ACHN (cell line): ENCODE measurements around the gene CBX4.

Source experiments
- DNase-seq: peaks from one replicate; pipeline ENCODE4 v3.0.0-alpha.2; 2015
- in situ Hi-C: cut with HindIII; loops from 2 replicates; pipeline ENCODE4 v1.10.0; 2017; ENCODE audit warnings: low sequenced_read_pairs, low pct_ligation_motif_present, low pct_unique_long_range_greater_than_20kb

The CBX4 gene

DNA sequence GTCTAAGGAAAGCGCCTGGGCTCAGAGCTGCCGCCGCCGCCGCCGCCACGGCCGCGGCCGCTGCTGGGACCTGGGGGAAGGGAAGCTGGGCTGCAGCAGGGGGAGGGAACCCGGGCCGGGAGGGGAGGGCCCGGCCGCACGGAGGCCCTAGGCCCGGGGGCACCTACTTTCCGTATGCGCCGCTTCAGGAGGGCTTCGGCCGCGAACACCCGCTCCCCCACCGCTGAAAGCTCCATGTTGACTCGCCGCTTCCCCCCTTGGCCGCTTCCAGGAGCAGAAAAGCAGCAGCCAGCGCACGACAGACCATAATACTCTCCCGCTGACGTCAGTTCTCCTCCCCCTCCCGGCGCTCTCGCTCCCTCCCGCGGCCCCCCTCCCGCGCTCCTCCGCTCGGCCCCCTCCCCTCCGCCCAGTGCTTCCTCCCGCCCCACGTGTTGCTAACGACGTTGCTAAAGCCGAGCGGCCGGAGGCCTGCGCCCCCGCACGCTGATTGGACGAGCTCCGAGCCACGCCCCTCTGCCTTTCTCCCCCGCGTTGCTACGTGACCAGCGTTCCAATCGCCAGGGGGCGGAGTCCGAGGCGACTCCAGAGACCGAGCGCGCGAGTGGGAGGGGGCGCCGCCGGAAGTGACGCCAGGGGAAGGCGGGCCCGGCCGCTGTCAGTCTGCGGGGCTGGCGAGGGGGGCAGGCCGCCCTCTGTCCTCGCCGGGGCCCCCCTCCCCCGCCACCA lies 42.3 kb downstream of the CBX4 start, which contains the start of gene CBX8:
CBX8 (minus strand) TSS at position 315 of the 729 bp plus-strand sequence; CDS start at position 236, 79 bp downstream.
- DNase-seq: peak; percentile 100
- in situ Hi-C loops: no loop called here

DNA sequence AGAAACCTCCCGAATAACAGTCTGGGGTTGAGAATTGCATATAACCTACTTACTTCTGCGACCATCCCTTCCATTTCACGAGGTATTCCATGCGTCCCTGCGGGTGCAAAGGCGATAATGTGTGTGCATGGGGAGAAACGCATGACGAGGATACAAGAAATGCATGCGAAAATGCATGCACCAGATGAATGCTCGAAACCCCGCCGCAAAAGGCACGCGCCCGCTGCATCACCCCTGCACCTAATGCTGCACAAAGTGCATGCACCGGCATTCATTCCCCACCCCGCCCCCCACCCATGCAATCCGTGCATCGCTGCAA lies 42.8 kb downstream of the CBX4 start:
- in situ Hi-C loops: no loop called here
- DNase-seq: no peak

DNA sequence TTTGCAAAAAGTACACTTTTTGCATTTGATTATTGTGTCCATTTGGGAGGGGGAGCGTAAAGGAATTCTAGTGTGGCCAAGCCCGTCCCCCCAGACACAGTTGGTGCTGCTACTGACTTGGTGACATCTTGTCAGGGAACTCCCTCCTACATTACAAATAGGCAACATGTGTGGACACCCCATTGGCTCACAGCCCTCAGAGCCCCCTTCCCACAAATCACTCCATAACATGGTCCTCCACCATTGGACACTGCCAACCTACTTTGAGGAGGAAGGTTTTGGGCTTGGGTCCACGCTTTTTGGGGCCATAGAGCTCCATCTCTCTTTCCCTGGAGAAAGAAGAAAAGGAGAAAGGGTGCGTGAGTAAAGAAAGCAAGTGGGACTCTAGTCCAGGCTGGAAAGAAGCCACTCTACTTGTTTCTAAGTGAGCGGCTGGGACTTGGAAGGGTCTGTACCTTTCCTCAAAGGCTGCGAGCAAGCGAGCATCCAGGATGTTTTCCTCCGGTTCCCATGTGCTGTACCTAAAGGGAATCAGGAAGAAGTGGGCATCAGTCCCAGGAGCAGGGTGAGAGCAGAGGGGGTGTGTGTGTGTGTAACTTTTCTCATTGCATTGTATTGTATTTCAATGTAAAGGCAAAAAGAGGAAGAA lies 43.3 kb downstream of the CBX4 start:
- in situ Hi-C loops: no loop called here
- no peak for DNase-seq

DNA sequence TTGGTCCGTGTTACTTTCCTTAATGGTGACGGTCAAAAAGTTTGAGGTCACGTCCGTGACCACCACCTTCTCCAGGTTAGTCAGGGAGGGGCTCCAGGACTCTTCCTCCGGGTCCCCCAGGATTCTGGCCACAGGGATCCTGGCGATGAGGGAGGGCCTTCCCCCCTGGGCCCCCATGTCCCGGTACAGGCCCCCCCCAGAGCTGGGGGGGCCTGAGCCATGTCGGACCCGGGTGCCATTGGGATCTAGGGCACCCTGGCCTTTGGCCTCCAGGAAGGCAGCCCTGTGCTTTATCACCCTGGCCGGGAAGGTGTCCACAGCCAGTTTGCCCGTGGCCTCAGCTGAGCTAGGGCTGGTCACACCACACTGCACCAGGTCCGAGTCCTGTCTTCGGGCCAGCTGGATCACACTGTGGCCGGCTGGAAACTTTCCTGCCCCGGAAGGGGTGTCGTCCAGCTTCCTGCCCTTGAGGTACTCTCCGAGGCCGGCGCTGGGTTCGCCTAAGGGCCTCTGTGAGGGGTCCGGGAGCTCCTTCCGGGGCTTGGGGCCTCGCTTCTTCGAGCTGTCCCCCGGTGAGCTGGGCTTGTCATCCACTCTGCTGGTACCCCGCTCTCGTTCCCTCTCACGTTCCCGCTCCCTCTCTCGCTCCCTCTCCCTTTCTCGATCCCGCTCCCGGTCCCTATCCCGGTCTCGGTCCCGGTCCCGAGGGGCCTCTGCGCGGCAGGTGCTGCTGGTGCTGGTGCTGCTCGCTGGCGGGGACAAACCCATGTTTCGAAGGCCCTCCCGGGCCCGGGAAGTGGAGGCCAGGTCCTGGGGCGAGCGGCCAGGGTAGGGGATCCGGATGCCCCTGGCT lies 44.4 kb downstream of the CBX4 start:
- DNase-seq: no peak
- in situ Hi-C loops: no loop called here

DNA sequence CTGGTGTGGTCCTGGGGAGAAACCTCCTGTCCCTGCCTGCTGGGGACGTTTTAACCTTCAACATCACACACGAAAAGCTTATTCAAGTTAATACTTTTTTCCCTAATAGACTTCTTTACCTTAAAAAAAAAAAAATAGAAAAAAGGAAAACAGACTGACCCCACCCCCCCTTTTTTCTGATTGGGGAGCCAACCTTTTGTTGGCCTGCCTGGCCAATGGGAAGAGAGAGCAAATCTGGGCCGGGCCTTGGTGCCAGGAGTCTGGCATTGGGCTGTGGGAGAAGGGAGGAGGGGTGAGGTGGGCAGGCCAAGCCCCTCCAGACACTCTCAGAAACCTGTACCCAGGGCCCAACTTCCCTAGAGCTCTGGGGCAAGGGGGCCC lies 45.3 kb downstream of the CBX4 start:
- in situ Hi-C loops: no loop called here
- no peak for DNase-seq

DNA sequence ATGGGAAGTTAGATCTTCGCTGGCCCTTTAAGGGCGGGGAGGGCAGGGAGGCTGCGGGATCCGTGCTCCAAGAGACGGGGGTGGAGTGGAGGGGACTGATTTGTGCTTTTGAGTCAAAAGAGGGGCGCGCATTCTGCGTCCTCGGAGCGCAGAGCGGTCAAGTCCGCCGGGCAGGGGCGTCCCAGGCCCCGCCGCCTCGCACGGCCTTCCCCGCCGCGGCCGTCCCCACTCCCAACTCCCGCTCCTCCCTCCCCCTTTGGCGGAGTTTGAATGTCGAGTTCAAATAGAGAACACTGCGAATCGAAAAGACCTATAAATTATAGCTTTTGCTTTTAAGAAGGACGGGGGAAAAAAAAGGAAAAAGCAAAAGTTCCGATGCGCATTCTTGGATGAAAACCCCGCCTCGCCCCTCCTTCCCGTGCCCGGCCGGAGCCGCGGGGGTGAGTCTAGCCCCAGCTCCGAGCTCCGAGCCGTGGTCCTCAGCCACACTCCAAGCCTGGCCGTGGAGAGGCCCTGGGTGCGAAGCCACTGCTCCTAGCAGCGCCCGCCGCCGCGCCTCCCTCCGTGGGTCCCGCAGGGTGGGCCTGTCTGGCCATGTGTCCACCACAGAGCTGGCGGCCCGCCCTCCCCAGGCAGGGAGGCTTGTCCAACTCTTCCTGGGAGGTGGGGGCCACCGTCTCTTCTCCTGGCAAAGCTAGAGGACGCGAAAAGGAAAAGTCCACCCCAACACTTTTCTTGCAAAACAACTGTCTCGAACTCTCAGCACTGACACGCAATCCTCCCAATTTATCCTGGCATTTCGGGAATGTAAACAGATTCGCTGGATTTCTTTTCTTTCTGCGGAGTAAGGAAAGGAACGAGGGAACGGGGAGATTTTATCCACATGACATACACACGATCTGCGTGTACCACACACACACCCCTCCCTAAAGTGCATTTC lies 46.0 kb downstream of the CBX4 start:
- no peak for DNase-seq
- in situ Hi-C loops: no loop called here

DNA sequence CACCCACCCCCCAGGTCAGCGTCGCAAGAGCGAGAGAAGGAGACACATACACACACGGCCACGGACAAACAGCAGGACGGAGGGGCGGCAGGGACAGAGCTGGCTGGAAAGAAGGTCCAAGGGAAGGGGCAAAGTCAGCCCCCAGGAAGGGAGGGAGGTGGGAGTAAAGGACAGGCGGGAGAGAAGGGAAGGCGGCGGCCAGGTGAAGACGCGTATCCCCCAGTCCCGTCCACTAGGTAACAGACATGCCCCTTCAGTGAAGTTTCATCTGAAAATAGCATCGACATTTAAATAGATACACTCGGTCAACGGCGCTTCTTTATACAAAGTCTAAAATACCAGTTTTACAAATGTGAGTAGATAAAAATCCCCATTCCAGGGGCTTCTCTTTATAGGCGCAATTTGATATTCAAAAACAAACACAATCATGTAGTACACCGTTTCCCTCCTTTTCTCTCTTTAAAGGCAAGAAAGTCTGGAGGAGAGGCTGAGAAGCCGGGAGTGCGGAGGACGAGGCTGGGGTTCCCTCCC lies 46.8 kb downstream of the CBX4 start:
- in situ Hi-C loops: no loop called here
- DNase-seq: no peak

DNA sequence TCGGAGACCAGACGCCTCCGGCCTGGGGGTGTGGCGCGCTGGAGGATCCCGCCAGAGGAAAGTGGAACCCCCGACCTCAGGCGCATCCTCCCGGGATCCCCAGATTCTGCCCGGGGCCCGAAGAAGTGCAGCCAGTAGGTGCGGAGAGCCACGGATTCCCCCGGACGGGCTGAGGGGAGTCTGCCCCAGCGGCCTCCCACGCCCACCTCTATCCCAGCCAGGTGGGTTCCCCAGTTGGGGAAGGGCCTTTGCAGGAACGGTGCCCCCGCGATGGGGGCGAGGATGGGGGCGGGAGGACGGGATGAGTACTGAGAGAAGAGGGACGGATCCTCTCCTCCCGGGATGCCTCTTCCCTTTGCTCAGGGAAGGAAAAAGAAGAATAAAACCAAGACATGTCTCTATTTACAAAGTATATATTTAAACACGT lies 47.5 kb downstream of the CBX4 start:
- no peak for DNase-seq
- in situ Hi-C loops: no loop called here

DNA sequence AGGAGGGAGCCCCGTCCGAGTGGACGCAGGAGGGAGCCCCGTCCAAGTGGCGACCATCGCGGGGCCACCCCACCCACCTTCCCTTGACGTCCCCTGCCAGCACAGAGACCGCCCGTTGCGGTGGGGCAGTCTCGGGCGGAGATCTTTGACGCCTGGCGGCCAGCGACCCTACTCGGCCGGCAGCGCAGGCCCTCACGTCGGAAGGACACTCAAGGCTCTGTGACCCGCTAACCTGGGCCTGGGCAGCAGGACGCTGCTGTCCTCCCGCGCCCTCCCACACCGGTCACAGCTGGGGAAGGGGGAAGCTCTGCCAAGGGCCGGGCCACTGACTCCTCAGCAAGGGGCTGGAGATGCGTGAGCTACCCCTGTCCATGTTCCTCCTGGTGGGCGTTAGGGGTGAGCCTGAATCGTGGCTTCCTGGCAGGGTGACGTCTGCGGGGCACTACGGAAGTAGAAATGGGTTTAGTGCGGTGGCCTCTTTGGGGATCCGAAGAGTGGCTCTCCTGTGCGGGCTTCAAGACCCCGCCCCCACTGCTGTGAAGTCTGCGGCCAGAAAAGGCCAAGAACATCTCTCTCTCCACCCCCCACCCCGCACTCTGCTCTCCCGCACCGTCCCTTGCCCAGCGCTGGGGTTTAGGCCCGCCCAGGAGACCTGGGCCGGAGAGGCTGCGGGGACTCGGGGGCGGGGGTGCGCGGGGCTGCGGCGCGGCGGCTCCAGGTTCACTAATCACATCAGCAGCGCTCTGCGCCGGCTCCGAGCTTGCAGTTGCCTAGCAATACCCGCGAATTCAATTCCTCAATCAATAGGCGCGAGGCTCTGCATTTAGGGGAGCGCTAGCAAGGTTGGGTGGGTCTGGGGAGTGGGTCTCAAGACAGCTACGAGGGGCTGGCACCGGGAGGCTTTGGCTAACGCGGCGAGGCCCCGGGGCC lies 48.2 kb downstream of the CBX4 start:
- DNase-seq: no peak
- in situ Hi-C loops: no loop called here

DNA sequence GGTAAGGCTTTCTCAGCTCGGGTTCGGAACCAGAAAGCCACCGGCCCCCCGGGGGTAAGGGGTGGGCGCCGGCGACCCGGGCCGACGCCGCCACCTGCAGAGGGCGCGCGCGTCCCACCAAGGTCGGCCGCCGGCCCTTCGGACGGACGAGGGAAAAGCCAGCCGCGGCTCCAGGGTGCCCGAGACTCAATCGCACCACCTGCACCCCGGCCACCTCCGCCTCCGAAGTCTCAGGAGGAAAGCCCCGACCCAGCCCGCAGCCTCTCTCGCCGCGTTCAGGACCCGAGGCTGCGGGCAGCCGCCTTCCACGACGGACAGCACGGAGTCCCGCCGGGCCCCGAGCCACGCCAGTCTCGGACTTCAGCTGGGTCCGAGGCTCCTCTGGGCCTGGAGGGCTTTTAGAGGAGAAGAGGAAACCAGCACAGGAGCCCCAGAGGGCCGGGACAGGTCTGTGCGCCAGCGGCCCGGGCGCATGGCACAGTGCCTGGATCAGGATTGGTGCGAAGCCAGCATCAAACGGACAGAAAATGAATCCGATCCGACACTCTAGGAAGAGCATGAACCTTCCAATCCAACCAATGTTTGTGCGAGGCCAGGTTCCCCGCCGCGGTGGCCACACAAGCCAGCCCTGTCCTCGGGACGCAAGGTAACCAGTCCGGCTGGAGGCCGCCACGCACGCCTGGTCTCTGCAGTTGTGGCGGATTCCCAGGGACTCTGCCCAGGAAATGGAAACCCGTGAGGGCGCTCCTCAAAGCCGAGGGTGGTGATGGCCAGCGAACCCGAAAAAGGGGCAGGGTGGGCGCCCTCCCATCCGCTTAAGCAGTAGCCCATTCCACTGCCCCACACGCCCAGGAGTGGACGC lies 49.1 kb downstream of the CBX4 start:
- in situ Hi-C loops: no loop called here
- DNase-seq: peak; percentile 45

DNA sequence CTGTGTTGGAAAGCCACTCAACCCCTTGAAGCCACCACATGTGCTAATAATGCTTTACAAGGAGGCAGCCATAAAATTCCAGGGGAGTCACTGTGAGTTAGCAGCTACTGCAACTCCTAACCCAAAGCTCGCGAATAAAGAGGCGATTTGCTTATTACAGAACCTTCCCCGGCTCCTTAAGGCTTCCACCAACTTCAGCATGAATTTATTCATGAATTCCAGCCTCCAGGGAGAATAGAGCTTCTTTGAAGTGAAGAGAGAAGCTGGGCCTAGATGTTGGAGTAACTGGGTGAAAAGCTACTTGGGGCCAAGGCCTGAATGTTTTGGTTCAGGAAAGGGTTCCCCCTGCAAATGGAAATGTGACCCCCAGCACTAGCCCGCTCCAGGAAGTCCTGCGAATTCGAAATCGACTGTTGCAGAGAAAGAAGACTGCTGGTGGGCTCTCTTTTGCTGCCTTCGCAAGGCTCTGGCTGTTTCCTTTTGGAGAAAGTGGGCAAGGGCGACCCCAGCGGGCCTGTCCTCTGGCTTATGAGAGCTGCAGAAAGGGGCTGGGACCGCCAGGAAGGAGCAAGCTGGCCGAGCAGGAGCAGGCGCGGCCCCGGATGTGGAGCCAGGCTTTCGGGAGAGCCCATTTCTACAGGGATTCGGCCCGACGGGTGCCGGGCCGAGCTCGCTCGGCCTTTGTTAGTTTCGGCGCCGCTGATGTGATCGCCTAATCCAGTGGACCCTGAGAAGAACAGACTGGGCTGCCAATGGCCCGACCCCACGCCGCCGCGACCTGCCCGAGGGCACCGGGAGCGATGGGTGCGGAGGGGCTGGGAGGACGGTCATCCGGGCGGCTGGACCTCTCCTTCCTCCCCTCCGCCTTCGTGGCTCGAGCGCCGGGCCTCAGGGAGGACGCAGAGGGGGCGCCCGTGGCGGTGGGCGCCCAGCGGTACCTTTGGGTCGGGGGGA lies 50.0 kb downstream of the CBX4 start:
- no peak for DNase-seq
- in situ Hi-C loops: no loop called here

DNA sequence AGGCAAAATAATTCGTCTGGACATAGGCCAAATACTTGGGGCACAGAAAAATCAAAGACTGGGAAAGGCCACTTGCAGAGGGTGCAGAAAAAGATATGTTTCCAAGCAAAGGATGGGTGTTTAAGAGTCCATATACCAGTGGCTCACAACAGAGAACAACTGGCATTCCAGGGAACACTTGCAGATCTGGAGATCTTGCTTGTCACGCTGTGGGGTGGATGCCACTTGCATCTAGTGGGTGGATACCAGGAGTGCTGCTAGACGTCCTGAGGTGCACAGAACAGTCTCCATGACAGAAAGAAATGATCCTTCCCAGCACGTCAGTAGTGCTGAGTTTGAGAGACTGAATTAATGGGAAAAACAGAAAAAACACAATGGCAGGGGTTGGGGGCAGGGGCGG lies 50.8 kb downstream of the CBX4 start:
- no peak for DNase-seq
- in situ Hi-C loops: no loop called here

DNA sequence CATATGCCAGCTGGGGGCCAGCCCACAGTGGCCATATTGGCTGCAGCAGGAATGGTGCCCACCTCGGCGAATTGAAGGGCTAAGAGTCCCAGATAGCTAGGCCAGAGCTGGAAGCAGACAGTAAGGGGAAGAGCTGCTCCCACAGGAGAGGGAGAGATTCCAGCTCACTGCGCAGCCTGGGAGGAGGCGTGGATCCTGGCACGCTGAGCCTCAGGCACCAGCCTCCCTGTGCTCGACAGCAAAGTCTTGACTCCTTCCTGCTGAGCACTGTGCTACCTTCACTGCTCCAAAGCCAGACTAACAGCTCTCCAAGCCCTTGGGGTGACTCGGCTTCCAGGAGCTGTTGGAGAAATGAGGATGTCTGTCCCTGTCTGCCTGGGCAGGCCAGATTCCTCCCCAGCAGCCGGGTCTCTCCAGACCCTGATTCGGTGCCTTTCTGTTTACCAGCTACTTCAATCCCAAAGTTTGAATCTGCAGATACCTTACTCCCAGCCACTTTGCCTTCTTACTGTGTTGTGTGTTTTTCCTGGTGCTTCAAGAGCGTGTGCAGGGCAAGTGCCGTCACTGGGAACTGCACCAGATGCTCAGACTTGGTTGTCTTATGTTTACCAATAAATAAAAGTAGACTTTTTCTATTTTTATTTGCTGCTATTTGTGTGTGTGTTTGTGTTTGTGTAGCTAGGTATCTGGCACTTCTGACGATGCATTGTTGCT lies 52.2 kb downstream of the CBX4 start:
- DNase-seq: no peak
- in situ Hi-C loops: no loop called here

DNA sequence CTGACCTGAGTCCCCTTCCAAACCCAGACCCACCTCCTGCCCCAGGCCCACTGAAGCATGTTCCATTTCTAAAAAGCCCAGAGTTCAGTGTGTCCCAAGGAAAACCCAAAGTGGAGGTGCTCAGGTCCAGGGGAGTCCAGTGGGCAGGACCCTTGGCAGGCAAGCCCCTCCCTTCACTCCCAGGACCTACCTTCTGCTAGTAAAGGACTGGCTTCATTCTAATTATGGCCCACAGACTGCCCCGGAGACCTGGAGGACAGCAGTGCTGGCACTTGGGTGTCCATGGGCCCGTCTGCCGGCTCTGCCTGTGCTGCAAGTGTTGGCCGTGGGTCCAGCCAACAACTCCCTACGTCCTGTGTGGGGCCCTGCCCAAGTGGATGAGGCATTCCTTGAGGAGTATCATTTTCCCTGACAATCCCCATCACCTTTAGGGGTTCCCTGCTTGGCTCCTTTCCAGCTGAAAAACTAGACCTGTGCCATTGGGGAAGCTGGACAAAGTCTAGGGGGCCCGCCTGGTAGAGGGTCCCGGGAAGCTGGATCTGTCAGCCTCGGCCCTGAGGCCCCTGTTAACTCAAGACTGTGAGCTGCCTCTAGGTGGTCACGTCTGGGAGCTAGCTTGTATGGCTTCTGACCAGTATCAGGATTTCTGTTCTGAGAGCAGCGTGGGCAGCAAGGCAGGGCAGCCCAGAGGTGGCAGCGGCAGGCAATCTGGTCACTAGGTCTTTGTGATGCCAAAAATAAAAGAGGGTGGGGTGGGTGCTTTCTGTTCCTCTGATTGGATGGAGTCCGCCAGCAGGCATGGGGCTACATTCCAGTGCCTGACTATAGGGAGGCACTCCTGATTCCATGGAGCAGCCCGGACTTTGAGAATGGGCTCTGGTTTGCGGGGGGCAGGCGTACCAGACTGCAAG lies 53.1 kb downstream of the CBX4 start:
- in situ Hi-C loops: no loop called here
- no peak for DNase-seq
